GM03348 (cell line): Measurements from ENCODE around the gene KBTBD4.
"Not testable (repeated sequence)": the region's sequence is repeated elsewhere in the genome, so short reads cannot be mapped to it uniquely, and the experiment has no call there.

Source experiments
- DNase-seq: peaks from one replicate; pipeline ENCODE4 v3.0.0; 2012; ENCODE audit warnings: low spot score

KBTBD4 gene

GRCh38 chr11:47560426-47560825, 18.3 kb downstream of the KBTBD4 start:
- DNase-seq: no peak

GRCh38 chr11:47558695-47559094, 20.1 kb downstream of the KBTBD4 start:
- DNase-seq: no peak

GRCh38 chr11:47557004-47557403, 21.8 kb downstream of the KBTBD4 start:
- not testable (repeated sequence) for DNase-seq

GRCh38 chr11:47553406-47553743, 25.4 kb downstream of the KBTBD4 start:
- no peak for DNase-seq

GRCh38 chr11:47552566-47553405, 26.0 kb downstream of the KBTBD4 start, which contains the start of gene CELF1:
Gene CELF1 (minus strand): TSS chr11:47553132. CDS start chr11:47499523, 53,609 bp downstream.
- DNase-seq: peak; percentile 94

- peak; percentile 44 for DNase-seq
Observed at GRCh38 chr11:47552056-47552565, 26.7 kb downstream of the KBTBD4 start.

- peak; percentile 29 for DNase-seq
Observed at GRCh38 chr11:47551086-47551485, 27.7 kb downstream of the KBTBD4 start.

- DNase-seq: no peak
Observed at GRCh38 chr11:47550288-47551047, 28.3 kb downstream of the KBTBD4 start.

- not testable (repeated sequence) for DNase-seq
Observed at GRCh38 chr11:47546274-47546673, 32.5 kb downstream of the KBTBD4 start.

GRCh38 chr11:47545298-47545697, 33.5 kb downstream of the KBTBD4 start:
- DNase-seq: no peak

- DNase-seq: no peak
Observed at GRCh38 chr11:47541070-47541469, 37.7 kb downstream of the KBTBD4 start.

- no peak for DNase-seq
Observed at GRCh38 chr11:47539681-47540039, 39.1 kb downstream of the KBTBD4 start.

GRCh38 chr11:47538741-47539565, 39.8 kb downstream of the KBTBD4 start:
- no peak for DNase-seq

GRCh38 chr11:47536915-47537314, 41.9 kb downstream of the KBTBD4 start:
- no peak for DNase-seq

GRCh38 chr11:47534704-47535251, 44.0 kb downstream of the KBTBD4 start:
- no peak for DNase-seq

GRCh38 chr11:47533690-47534151, 45.0 kb downstream of the KBTBD4 start:
- peak; percentile 56 for DNase-seq

GRCh38 chr11:47532597-47533213, 46.1 kb downstream of the KBTBD4 start:
- no peak for DNase-seq

GRCh38 chr11:47531666-47532065, 47.1 kb downstream of the KBTBD4 start:
- no peak for DNase-seq

- DNase-seq: not testable (repeated sequence)
Observed at GRCh38 chr11:47530721-47531120, 48.0 kb downstream of the KBTBD4 start.

GRCh38 chr11:47529951-47530350, 48.8 kb downstream of the KBTBD4 start:
- no peak for DNase-seq

- DNase-seq: no peak
Observed at GRCh38 chr11:47527186-47527585, 51.6 kb downstream of the KBTBD4 start.
